ENCODE data around the gene CPT2.

CPT2 gene

GRCh38 chr1:53256511-53257453 is 60.2 kb downstream of the CPT2 start:
- TF ChIP-seq EGR1 (IDR thresholded peaks at IDR 0.05) (no peak), CREB1 (IDR thresholded peaks at IDR 0.05; ENCODE audit: low read depth) (no peak), CEBPB (IDR thresholded peaks at IDR 0.05) (no peak), ZBTB7A (IDR thresholded peaks at IDR 0.05; ENCODE audit: low read depth) (no peak), REST (IDR thresholded peaks at IDR 0.05; ENCODE audit: low read depth) (no peak), TAF1 (IDR thresholded peaks at IDR 0.05; ENCODE audit: low read depth) (no peak), NFIC (IDR thresholded peaks at IDR 0.05) (no peak), EP300 (IDR thresholded peaks at IDR 0.05; ENCODE audit: borderline replicate concordance) (no peak), YY1 (IDR thresholded peaks at IDR 0.05; ENCODE audit: low read depth) (no peak)

GRCh38 chr1:53257454-53258081 is 60.9 kb downstream of the CPT2 start:
- TF ChIP-seq EGR1 (IDR thresholded peaks at IDR 0.05) (no peak), NFIC (IDR thresholded peaks at IDR 0.05) (no peak), FOXM1 (IDR thresholded peaks at IDR 0.05; ENCODE audit: borderline replicate concordance, low read depth) (no peak), CEBPB (IDR thresholded peaks at IDR 0.05) (no peak), REST (IDR thresholded peaks at IDR 0.05; ENCODE audit: low read depth) (no peak), RAD21 (IDR thresholded peaks at IDR 0.05; ENCODE audit: low read depth) (no peak)

GRCh38 chr1:53258216-53258615 is 61.6 kb downstream of the CPT2 start:
- TF ChIP-seq CEBPB (IDR thresholded peaks at IDR 0.05) (no peak), NFIC (IDR thresholded peaks at IDR 0.05) (no peak), TAF1 (IDR thresholded peaks at IDR 0.05; ENCODE audit: low read depth) (no peak), FOXM1 (IDR thresholded peaks at IDR 0.05; ENCODE audit: borderline replicate concordance, low read depth) (no peak), REST (IDR thresholded peaks at IDR 0.05; ENCODE audit: low read depth) (no peak), MAX (IDR thresholded peaks at IDR 0.05) (no peak), YY1 (IDR thresholded peaks at IDR 0.05; ENCODE audit: low read depth) (no peak)

GRCh38 chr1:53259932-53260331 is 63.3 kb downstream of the CPT2 start:
- TF ChIP-seq MAX (IDR thresholded peaks at IDR 0.05) (no peak), NFIC (IDR thresholded peaks at IDR 0.05) (no peak), EGR1 (IDR thresholded peaks at IDR 0.05) (no peak), CREB1 (IDR thresholded peaks at IDR 0.05; ENCODE audit: low read depth) (no peak), TAF1 (IDR thresholded peaks at IDR 0.05; ENCODE audit: low read depth) (no peak), FOXM1 (IDR thresholded peaks at IDR 0.05; ENCODE audit: borderline replicate concordance, low read depth) (no peak), YY1 (IDR thresholded peaks at IDR 0.05; ENCODE audit: low read depth) (no peak), TEAD4 (IDR thresholded peaks at IDR 0.05) (no peak), RAD21 (IDR thresholded peaks at IDR 0.05; ENCODE audit: low read depth) (no peak), EP300 (IDR thresholded peaks at IDR 0.05; ENCODE audit: borderline replicate concordance) (no peak), TCF12 (IDR thresholded peaks at IDR 0.05; ENCODE audit: low read depth) (no peak), USF1 (IDR thresholded peaks at IDR 0.05) (no peak), REST (IDR thresholded peaks at IDR 0.05; ENCODE audit: low read depth) (no peak), CEBPB (IDR thresholded peaks at IDR 0.05) (no peak), ZBTB7A (IDR thresholded peaks at IDR 0.05; ENCODE audit: low read depth) (no peak)
